HG02970 (cell line): ENCODE results near the gene TRIM7.

Experiments
- ATAC-seq: cut with Tn5 transposase; IDR thresholded peaks from one replicate; pipeline ENCODE4 v1.9.1; 2021; ENCODE audit warnings: mild to moderate bottlenecking, moderate library complexity, moderate number of reproducible peaks; ENCODE audit not compliant: unreplicated experiment, low FRiP score

The TRIM7 gene

DNA sequence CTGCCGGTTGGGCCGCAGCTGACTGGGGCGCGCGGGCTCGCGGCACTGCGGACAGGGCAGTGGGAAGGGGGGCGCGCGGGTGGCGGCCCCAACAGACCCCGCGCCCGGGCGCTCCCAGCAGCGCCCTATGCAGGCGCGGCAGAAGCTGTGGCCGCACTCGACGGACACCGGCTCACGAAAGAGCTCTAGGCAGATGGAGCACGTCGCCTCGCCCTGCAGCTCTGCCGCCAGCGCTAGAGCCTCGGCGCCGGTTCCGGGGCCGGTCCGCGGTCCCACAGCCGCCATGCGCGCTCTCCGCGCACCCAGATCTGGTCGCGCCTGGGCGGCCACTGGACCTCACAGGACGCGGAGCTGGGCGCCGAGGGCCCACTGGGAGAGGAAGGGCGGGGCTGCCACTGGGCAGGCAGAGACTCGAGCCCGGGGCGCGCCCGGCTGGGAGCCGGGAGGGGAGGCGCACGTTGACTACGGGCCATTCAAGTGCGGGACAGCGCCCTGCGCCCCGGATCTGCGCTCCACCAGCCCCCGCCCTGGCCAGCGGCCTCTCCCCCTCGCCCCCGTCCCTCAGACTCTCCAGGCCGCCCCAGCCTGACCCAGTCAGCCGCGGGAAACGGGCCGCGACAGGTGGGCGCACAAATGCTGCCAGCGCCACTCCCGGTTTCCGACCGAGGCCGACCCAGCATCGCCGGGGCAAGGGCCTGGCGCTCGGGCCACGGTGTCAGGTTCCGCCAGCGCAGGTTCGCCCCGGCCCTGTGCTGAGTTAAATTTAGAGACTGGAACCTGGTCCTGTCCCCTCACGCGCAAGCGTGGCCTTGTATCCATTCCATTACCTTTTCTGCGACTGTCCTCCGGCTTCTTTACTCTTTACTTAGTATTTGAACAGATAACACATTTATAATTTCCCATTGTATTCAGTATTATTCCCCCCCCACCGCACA is at the start of gene TRIM7:
TRIM7 (minus strand) TSS at position 371 of the 935 bp plus-strand sequence; CDS start at position 285, 86 bp downstream.
- ATAC-seq: no peak

DNA sequence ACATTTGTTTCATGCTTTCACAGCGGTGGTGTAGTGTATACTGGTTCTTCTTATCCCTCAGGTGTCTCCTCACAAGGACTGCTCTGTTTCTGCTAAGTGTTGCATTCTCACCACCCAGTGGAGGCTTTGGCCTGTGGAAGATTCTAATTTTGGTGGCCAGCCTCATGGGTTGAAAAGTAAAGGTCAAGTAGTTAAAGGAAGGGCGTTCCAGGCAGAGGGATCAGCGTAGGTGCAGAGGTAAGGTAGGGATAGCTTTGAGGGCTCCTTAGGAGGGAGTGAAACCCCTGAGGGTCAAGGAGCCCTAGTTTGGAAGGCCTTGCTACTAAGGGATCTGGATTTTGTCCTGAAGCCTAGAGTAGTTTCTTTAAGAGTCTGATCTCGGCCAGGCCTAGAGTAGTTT is 43.3 kb upstream of the TRIM7 start:
- ATAC-seq: no peak

DNA sequence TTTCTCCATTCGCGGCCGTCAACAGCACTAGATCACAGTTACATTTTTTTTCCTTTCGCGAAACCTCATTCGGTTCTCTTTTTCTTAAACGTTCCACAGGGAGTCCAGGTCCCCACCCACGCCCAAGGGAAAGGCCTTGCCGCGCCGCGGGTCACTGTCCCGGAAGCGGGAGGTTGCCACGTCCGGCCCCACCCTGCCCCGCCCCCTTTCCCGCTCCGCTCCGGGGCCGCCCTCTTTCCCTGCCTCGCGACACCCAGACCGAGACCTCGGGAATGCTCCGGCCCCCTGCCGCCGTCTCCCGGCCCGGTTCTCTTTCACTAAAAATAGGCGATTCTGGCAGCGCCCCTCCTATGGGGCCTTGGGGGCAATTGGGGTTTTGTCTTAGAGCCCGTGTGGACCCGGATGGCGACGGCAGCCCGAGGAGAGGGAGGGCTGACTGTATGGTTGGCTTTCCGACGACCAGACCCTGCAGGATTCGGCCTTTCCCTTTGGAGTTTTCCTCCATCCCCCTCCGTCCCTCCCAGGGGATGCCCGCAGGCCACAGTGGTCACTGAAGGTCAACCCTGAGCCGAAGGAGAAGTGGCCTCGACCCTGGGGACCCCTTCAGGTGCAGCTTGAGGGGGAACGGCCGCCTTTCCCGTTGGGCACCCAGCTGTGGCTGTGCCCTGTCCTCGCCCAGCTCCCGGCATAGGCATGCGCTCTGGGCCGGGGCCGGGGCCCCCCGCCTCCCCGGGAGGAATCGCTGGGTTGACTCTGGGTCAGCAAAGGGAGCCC is 41.5 kb upstream of the TRIM7 start:
- peak; percentile 46 for ATAC-seq

DNA sequence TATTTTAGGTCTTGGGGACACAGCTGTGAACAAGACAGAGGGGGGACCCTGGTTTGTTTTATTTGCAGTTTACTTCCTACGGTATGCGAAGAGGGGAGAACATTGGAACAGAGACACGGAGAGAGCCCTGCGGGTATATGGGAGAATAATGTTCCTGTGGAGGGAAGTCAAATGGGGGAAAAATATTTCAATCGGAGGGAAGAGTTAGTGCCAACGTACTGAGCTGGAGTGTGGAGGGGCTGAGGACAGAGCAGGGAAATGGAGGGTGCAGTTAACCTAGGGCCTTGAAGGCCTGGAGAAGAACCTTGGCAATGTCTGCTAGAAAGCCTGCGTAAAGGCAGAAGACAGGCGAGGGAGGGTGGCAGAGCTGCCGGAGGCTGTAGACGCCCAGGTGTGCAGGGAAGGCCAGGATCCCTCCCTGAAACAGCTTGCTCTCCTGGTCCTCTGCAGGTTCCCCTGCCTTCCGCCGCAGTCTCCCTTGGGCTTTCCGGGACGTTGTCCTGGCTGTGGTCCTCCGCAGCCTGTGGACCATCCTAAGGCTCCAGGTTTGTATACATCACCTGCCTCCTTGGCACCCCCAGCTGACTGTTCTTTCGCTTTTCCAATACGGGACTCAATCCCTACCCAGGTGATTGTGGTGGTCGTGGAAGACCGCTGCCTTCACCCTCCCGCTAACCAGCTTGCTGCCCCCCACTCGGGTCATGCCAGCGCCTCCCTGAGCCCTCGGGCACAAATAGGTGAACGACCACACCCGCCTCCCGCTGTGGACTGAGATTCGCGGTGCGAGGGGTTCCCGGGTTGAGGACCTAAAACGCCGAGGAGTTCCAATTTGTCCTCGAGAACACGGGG is 40.7 kb upstream of the TRIM7 start:
- no peak for ATAC-seq

DNA sequence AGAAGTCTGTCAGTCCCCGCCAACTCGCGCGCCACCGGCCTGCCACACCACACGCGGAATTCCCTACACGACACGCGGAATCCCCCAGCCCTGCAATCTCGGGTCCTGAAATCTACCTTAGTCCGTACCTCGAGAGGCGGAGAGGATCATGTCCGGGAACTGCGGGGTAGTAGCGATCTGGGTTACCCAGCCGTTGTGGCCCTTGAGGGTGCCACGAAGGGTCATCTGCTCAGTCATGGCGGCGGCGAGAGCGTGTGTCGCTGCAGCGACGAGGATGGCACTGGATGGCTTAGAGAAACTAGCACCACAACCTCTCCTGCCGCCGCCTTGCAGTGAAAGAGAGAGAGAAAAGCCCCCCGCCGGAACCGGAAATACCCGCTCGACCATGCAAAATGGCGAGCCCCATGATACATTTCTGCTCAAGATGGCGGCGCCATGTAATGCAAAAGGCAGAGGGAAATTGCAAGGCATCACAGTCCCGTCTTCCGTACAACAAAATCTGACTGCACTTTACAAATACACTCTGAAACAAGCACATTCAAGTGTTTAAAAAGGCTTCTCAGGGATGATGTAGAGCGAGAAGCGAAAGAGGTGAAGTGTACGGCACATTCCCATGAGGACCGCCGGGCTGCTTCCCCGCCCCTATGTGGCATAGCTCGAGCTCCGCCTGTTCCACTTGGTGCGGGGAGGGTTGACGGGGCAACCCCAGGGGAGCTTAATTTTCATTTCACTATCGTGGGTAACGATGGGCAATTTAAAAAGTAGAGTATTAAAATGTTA is 38.8 kb upstream of the TRIM7 start, which contains the start of gene RACK1:
RACK1 (minus strand) TSS at position 343 of the 780 bp plus-strand sequence; CDS start at position 237, 106 bp downstream.
- peak; percentile 56 for ATAC-seq

DNA sequence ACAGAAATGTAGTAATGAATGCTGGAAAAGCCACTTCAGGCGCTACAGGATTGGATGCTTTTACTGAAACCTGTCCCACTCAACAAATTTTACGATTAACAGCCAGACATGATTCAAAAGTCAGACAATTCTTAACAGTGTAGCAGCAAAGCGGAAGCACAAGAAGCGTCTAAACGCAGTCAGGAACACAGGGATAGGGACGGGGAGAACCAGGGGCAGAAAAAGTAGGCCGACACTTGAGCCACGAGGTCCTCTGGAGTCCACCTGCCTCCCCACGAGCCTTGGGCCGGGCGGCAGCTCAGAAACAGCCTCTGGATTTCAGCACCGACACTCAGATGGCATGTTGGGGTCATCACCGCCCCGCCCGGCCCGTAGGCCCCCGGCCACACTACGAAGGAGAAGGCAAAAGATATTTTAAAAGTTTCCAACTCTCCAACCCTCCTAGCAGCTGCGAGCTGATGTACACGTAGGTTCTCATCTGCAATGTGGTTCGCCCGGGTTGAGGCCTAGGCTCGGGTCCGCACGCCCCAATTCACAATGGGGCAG is 38.1 kb upstream of the TRIM7 start:
- peak; percentile 2 for ATAC-seq

DNA sequence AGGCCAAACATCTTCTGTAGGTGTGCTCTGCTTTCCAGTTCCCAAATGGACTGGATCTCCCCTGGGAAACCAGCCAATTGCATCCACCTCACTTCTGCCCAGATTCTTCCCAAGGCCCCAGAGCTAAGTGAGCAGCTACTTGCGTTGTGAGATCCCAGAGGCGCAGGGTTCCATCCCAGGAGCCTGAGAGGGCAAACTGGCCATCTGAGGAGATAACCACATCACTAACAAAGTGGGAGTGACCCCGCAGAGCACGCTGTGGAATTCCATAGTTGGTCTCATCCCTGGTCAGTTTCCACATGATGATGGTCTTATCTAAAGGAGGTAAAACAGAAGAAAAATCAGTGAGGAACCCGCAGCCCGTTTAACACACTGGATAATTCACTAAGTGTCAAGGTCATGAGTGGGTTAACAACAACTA is 37.0 kb upstream of the TRIM7 start:
- no peak for ATAC-seq

DNA sequence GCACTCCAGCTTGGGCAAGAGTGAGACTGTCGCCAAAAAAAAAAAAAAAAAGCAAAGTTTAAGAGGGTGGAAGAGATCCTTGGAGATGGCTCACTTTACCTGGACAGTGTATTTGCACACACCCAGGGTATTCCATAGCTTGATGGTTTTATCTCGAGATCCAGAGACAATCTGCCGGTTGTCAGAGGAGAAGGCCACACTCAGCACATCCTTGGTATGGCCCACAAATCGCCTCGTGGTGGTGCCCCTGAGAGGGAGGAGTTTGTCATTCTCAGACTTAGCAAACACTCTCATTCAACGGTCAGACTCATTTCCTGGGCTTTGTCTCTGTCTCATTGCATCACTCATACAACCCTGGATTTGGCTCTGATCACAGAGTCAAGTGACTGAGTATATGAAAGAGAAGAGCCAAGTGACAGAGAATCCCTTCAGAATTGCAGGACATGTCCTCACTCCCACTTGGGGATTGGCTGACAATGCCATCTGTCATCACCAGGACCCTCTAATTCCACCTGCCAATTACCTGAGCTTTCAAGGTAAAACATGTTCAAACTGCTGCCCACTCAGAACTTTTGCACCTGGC is 36.5 kb upstream of the TRIM7 start:
- ATAC-seq: no peak

DNA sequence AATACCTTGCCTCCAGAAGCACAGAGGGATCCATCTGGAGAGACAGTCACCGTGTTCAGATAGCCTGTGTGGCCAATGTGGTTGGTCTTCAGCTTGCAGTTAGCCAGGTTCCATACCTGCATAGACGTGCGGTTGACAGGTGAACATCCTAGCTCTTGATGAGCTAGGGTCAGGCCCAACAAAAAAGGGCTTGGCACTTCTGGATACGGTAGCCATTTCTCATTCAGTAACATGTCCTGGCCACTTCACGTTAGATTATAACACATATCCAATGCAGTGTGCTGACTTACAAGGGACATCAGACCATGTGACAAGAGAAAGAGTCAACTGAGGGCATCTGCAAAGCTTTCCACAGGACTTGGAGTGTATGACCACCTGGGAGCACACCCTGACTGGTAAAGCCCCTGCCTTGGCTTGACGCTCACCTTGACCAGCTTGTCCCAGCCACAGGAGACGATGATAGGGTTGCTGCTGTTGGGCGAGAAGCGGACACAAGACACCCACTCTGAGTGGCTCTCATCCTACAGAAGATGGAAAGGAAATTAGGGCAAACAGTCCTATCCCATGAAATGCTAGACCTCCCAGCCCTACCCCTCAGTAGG is 34.2 kb upstream of the TRIM7 start:
- ATAC-seq: no peak

DNA sequence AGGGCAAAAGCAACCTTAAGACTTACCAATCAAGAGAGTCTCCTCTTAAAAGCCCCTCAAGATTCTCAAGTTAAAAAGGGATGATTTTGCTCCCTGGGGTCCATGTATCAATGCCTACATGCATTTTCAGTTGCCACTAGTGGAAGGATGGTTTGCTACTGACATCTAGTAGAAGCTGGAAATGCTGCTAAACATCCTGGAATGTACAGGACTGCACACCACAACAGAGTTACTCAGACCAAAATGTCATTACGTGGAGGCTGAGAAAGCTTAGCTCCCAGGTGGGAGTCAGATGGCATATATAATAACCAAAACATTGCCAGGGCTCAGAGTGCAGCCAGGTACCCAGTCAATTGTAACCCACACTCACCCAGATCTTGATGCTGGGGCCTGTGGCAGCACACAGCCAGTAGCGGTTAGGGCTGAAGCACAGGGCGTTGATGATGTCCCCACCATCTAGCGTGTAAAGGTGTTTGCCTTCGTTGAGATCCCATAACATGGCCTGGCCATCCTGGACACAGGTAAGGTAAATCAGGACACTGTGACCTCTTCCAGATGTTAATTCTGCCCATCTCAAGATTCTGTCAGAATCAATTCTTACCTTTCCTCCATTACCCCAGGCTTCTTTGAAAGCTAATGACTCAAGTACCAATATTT is 32.9 kb upstream of the TRIM7 start:
- ATAC-seq: no peak

DNA sequence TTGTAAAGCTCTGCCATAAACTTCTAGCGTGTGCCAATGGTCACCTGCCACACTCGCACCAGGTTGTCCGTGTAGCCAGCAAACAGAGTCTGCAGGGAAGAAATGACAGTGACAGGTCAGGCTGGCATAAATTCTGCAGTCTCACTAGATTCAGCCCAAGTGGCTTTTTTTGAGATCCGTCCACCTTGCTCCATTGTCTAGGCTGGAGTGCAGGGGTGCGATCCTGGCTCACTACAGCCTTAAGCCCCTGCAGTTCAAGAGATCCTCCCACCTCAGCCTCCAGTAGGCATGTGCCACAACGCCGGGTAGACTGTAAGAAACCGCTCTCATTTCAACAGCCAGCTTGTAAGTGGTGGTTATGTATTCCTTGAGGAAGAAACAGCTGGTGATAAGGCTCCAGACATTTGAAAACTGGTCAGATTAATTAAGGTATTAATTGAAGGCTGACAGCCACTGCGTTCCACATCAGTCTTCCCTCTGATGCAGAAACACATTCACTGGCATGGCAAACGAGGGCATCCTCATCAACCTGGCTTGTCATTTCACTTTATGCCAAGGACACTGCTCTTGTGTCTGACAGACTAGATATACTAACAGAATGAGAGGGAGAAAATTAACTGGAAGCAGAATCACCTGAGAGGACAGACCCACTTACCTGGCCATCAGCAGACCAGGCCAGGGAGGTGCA is 32.1 kb upstream of the TRIM7 start:
- no peak for ATAC-seq

DNA sequence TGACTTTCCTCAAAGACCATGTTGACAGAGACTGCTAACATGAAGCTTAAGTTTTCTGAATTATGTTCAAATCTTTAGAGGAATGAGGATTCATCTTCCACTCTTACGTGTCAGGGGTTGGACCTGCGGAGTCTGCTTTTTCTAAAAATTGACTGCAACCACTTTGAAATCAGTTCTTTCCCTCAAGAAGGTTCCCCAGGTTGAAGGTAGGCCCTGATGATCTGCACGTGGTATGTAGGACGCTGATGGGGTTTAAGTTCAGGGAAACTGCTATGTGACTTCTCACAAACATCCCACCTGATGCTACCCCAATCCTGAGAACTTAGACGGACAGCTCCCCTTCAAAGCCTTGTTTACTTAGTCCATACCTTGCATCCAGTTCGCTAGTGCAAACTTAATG is 31.5 kb upstream of the TRIM7 start:
- no peak for ATAC-seq

DNA sequence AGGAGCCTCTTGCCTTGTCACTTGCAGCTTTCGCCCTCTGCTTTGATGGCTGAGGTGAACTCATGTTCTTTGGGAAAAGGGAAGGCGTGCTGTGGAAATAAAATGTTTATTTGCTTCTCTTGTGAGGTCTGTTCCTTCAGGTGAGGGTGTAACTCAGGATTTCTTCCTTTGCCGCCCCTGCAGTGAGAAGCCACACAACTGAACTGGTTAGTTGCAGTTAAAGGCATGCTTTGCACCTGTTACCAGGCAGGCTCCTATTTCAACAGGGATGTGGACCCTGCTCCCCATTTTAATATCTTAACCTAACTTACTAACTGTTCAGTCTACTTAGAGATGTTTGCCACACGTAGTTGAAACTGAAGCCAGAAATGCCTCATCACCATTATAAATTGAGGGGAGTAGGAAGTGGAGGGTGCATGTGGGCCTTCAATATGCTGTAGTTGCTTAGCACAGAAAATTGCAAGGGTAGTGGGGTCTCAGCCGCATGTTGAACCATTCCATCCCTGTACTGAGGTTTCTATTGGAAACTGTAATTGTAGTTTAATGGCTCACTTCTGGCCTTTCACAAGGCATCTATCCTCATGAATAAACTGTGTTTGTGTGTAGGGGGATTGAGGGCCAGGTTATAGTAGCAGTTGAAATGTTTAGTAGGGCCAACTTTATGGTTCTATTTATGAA is 30.8 kb upstream of the TRIM7 start:
- no peak for ATAC-seq

DNA sequence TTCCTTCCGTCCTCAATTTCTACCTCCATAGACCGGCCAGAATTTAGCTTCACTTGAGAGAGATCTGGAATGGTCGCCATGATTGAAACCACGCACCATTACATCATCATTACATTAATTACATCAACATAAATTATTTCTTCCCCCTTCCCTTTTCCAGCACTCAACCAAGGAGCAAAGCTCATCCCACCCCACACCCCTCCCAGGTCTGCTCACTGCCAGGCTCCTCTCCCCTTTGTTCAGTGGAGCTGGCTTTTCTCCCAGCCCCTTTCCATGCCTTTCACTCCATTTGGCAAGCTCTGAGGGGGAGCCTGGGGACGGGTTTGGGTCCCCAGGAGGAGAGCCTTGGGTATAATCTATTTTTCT is 30.3 kb upstream of the TRIM7 start:
- no peak for ATAC-seq

DNA sequence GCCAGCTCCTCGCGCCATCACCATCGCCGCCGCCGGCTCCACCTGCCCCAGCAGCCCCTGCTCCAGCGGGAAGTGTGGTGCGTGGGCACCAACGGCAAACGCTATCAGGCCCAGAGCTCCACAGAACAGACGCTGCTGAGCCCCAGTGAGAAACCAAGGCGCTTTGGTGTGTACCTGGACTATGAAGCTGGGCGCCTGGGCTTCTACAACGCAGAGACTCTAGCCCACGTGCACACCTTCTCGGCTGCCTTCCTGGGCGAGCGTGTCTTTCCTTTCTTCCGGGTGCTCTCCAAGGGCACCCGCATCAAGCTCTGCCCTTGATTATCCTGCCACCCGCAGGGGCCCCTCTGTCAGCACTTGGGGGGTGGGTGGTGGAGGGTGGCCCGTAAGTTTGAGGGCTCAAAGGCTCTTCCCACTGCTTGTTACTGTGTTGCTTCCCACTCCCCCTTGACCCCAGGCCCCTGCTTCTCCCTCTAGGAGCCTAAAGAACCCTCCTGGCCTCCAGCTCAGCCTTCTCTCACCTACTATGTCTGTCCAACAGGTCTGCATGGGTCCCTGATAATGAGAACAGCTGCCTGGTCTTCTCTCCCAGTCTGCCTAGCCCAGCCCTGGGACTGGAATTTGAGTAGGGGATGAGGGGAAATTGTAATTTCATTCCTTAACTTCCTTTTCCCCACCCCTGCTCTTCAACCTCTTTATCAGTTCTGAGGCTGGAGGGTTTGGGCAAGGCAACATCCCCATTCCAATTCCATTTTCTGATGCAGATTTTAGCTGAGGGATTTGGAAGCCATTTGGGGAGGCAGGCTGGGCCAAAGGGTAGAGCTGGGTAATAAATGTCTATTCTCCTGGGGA is 29.7 kb upstream of the TRIM7 start:
- ATAC-seq: no peak

DNA sequence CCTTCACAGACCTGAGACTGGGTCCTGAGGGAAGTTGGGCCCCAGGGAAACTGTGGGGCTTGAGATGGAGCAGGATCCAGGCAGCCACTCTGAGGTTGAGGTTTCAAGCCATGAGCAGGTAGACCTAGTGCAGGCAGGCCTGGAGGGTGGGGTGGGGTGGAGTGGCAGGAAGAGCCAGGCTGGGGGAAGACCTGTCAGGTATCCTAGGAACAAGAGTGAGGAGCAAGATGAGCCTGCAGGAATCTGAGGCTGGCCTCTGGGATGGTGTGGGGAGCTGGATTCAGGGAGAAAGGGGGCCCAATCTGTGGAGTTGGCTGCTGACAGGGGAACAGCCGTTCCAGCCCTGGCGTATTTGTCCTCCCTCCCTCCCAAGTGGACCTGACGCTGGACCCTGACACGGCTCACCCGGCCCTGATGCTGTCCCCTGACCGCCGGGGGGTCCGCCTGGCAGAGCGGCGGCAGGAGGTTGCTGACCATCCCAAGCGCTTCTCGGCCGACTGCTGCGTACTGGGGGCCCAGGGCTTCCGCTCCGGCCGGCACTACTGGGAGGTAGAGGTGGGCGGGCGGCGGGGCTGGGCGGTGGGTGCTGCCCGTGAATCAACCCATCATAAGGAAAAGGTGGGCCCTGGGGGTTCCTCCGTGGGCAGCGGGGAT is 28.9 kb upstream of the TRIM7 start:
- no peak for ATAC-seq
